ENCODE results near the gene UAP1.

UAP1 gene

GRCh38 chr1:162617513-162617912, 56.0 kb downstream of the UAP1 start:
- DNase-seq (ENCODE audit: low read depth): no peak

- DNase-seq (ENCODE audit: low read depth): no peak
These were observed 57.6 kb downstream of the UAP1 start for GRCh38 chr1:162619076-162619475.

- no peak for DNase-seq (ENCODE audit: low read depth)
These were observed 59.7 kb downstream of the UAP1 start for GRCh38 chr1:162621256-162621655.

GRCh38 chr1:162625679-162626078, 64.2 kb downstream of the UAP1 start:
- no peak for DNase-seq (ENCODE audit: low read depth)

GRCh38 chr1:162626094-162626493, 64.6 kb downstream of the UAP1 start:
- no peak for DNase-seq (ENCODE audit: low read depth)

- DNase-seq (ENCODE audit: low read depth): no peak
These were observed 65.2 kb downstream of the UAP1 start for GRCh38 chr1:162626761-162627160.

- DNase-seq (ENCODE audit: low read depth): no peak
These were observed 66.3 kb downstream of the UAP1 start for GRCh38 chr1:162627662-162628296.

- no peak for DNase-seq (ENCODE audit: low read depth)
These were observed 67.6 kb downstream of the UAP1 start for GRCh38 chr1:162629077-162629627.

- DNase-seq (ENCODE audit: low read depth): no peak
These were observed 68.1 kb downstream of the UAP1 start for GRCh38 chr1:162629651-162630050.

- DNase-seq (ENCODE audit: low read depth): no peak
These were observed 70.1 kb downstream of the UAP1 start for GRCh38 chr1:162631546-162632191.

GRCh38 chr1:162632217-162632666, 70.7 kb downstream of the UAP1 start, which contains the start of gene DDR2:
Gene DDR2 (plus strand): TSS chr1:162632464. CDS start chr1:162719064, 86,600 bp downstream.
- DNase-seq (ENCODE audit: low read depth): peak; percentile 93

- DNase-seq (ENCODE audit: low read depth): no peak
These were observed 71.2 kb downstream of the UAP1 start for GRCh38 chr1:162632698-162633080.

GRCh38 chr1:162633081-162633762, 71.7 kb downstream of the UAP1 start:
- no peak for DNase-seq (ENCODE audit: low read depth)

GRCh38 chr1:162635418-162635817, 73.9 kb downstream of the UAP1 start:
- DNase-seq (ENCODE audit: low read depth): no peak

GRCh38 chr1:162639718-162640117, 78.2 kb downstream of the UAP1 start:
- no peak for DNase-seq (ENCODE audit: low read depth)

- DNase-seq (ENCODE audit: low read depth): no peak
These were observed 79.6 kb downstream of the UAP1 start for GRCh38 chr1:162641114-162641513.

GRCh38 chr1:162644986-162645314, 83.4 kb downstream of the UAP1 start:
- DNase-seq (ENCODE audit: low read depth): no peak

- no peak for DNase-seq (ENCODE audit: low read depth)
These were observed 84.1 kb downstream of the UAP1 start for GRCh38 chr1:162645666-162646065.

GRCh38 chr1:162649583-162649982, 88.1 kb downstream of the UAP1 start:
- DNase-seq (ENCODE audit: low read depth): no peak
